ENCODE data around the gene ANAPC5. TPM values are rescaled to one million over a fixed set of nuclear protein-coding genes. Genes with fewer than 3 reads are reported as not detected.

The ANAPC5 gene
- total RNA-seq, 1 donor from 2014 or later = 115 TPM

- DNase-seq (ENCODE audit: low read depth in 2 of 2) = no peak
Measured at GRCh38 chr12:121366063-121366459, 13.8 kb upstream of the ANAPC5 start.

GRCh38 chr12:121365416-121366062, 13.3 kb upstream of the ANAPC5 start:
- DNase-seq (ENCODE audit: low read depth in 2 of 2) = no peak

GRCh38 chr12:121364683-121365121, 12.5 kb upstream of the ANAPC5 start:
- DNase-seq (ENCODE audit: low read depth in 2 of 2) = no peak

- no peak for DNase-seq (ENCODE audit: low read depth in 2 of 2)
Measured at GRCh38 chr12:121358073-121358472, 5.9 kb upstream of the ANAPC5 start.

- no peak for DNase-seq (ENCODE audit: low read depth in 2 of 2)
Measured at GRCh38 chr12:121357331-121357730, 5.1 kb upstream of the ANAPC5 start.

- no peak for DNase-seq (ENCODE audit: low read depth in 2 of 2)
Measured at GRCh38 chr12:121356657-121357056, 4.4 kb upstream of the ANAPC5 start.

- DNase-seq (ENCODE audit: low read depth in 2 of 2) = no peak
Measured at GRCh38 chr12:121355818-121356217, 3.6 kb upstream of the ANAPC5 start.

GRCh38 chr12:121352682-121353018, 439 bp upstream of the ANAPC5 start:
- DNase-seq (ENCODE audit: low read depth in 2 of 2) = no peak

GRCh38 chr12:121346747-121347146, 5.5 kb downstream of the ANAPC5 start:
- no peak for DNase-seq (ENCODE audit: low read depth in 2 of 2)

- peak in 1 of 2 donors; percentile 5 for DNase-seq (ENCODE audit: low read depth in 2 of 2)
Measured at GRCh38 chr12:121345151-121345815, 6.9 kb downstream of the ANAPC5 start.

- DNase-seq (ENCODE audit: low read depth in 2 of 2) = no peak
Measured at GRCh38 chr12:121344506-121344905, 7.7 kb downstream of the ANAPC5 start.

- no peak for DNase-seq (ENCODE audit: low read depth in 2 of 2)
Measured at GRCh38 chr12:121337416-121337815, 14.8 kb downstream of the ANAPC5 start.

GRCh38 chr12:121334513-121335343, 17.5 kb downstream of the ANAPC5 start:
- peak; percentile 71 to 85 for DNase-seq (ENCODE audit: low read depth in 2 of 2)

GRCh38 chr12:121333747-121334146, 18.5 kb downstream of the ANAPC5 start:
- no peak for DNase-seq (ENCODE audit: low read depth in 2 of 2)

GRCh38 chr12:121331248-121331647, 21.0 kb downstream of the ANAPC5 start:
- peak in 1 of 2 donors; percentile 50 for DNase-seq (ENCODE audit: low read depth in 2 of 2)

GRCh38 chr12:121330692-121331091, 21.5 kb downstream of the ANAPC5 start:
- DNase-seq (ENCODE audit: low read depth in 2 of 2) = no peak

- DNase-seq (ENCODE audit: low read depth in 2 of 2) = no peak
Measured at GRCh38 chr12:121330195-121330594, 22.0 kb downstream of the ANAPC5 start.

GRCh38 chr12:121328620-121329019, 23.6 kb downstream of the ANAPC5 start:
- DNase-seq (ENCODE audit: low read depth in 2 of 2) = no peak

- peak; percentile 19 to 27 for DNase-seq (ENCODE audit: low read depth in 2 of 2)
Measured at GRCh38 chr12:121326996-121327674, 25.1 kb downstream of the ANAPC5 start.

- peak; percentile 37 to 51 for DNase-seq (ENCODE audit: low read depth in 2 of 2)
Measured at GRCh38 chr12:121325922-121326396, 26.3 kb downstream of the ANAPC5 start.

GRCh38 chr12:121323908-121324307, 28.3 kb downstream of the ANAPC5 start:
- DNase-seq (ENCODE audit: low read depth in 2 of 2) = no peak

- DNase-seq (ENCODE audit: low read depth in 2 of 2) = no peak
Measured at GRCh38 chr12:121318121-121318520, 34.1 kb downstream of the ANAPC5 start.
